Calu3 (cell line): ENCODE measurements around the gene KLHL2. TPM values are rescaled to one million over a fixed set of nuclear protein-coding genes. Genes with fewer than 3 reads are reported as not detected.
A peak's percentile ranks its signal among the peaks of the same experiment; 100 is the strongest.

ENCODE experiments used
- BruUV-seq: library from RNA; stranded (reverse); fragments of 400-500 nt; replicated peaks from 2 replicates; lab custom pipeline; 2021; lab: Mats Ljungman, UMichigan
- CTCF ChIA-PET: fragments of 300-600 bp; sonication (Branson Sonifier 250); formaldehyde crosslinking; loops from one replicate; lab custom pipeline; 2022; ENCODE audit warnings: antibody characterized with exemption; lab: Charles Lee
- DNase-seq: peaks from one replicate; pipeline ENCODE4 v3.0.0; 2022
- H3K27ac Mint-ChIP-seq: one replicate; pipeline ENCODE4 v1.8.0; 2022; ENCODE audit warnings: mixed read lengths; ENCODE audit not compliant: unreplicated experiment
- H3K27me3 Mint-ChIP-seq: one replicate; pipeline ENCODE4 v1.8.0; 2022; ENCODE audit warnings: mixed read lengths; ENCODE audit not compliant: unreplicated experiment
- H3K36me3 Mint-ChIP-seq: one replicate; pipeline ENCODE4 v1.8.0; 2022; ENCODE audit warnings: mild to moderate bottlenecking, moderate library complexity, mixed read lengths; ENCODE audit not compliant: insufficient read depth, unreplicated experiment
- H3K4me1 Mint-ChIP-seq: one replicate; pipeline ENCODE4 v1.8.0; 2022; ENCODE audit warnings: mild to moderate bottlenecking, low read depth, mixed read lengths; ENCODE audit not compliant: unreplicated experiment
- H3K4me3 Mint-ChIP-seq: one replicate; pipeline ENCODE4 v1.8.0; 2022; ENCODE audit warnings: mild to moderate bottlenecking, low read depth, moderate library complexity, mixed read lengths; ENCODE audit not compliant: unreplicated experiment
- H3K9me3 Mint-ChIP-seq: one replicate; pipeline ENCODE4 v1.8.0; 2022; ENCODE audit warnings: low read depth, mixed read lengths; ENCODE audit not compliant: unreplicated experiment
- CTCF ChIP-seq: fragments of 200-600 bp; IDR thresholded peaks from one replicate; pipeline ENCODE4 v1.8.0; 2022; ENCODE audit warnings: antibody characterized with exemption; ENCODE audit not compliant: unreplicated experiment
- intact Hi-C: fragments of 100-400 bp; cut with micrococcal nuclease; formaldehyde crosslinking; loops from one replicate; pipeline ENCODE4 v1.10.0; 2022; ENCODE audit not compliant: unreplicated experiment
- total RNA-seq: library from RNA; stranded (reverse); gene quantifications from 2 replicates; pipeline ENCODE4 v1.2.3, GENCODE V29; 2022

Gene KLHL2
- total RNA-seq, 1 experiment from 2014 or later, result 12.9 TPM

DNA sequence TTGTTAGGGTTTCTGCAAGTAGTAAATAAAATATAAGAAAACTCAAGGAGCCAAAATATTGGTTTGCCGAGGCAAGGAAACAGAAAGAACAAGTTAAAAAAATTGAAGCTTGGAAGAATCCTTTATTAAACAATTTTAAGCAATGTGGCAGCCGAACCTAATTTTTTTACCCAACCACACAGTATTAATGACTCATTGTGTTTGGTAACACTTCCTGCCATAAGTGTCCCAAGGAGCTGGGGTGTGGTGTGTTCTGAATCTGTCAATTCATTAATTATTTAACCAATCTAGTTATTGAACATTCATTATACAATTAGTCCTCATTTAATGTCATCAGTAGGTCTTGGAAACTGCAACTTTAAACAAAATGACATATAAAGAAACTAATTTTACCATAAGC, 152.1 kb downstream of the KLHL2 start:
- H3K4me1 Mint-ChIP-seq, result peaks cover 24% of the 10 kb centered on the region
- BruUV-seq, result no TSS peak
- H3K27ac Mint-ChIP-seq, result peak overlapping the region; percentile 42
- DNase-seq, result no peak
- no peaks in the 10 kb centered on the region for H3K36me3 Mint-ChIP-seq
- H3K27me3 Mint-ChIP-seq, result no peaks in the 10 kb centered on the region
- intact Hi-C loops, result no loop called here
- H3K4me3 Mint-ChIP-seq, result no peak overlapping the region
- H3K9me3 Mint-ChIP-seq, result peaks cover 3% of the 10 kb centered on the region
- TF ChIP-seq CTCF, result no peak
- CTCF ChIA-PET, result interaction anchor here (0.6 kb wide), 1 partner anchor 303 kb away, joined by 3 read pairs; no protein-coding TSS in a partner anchor

- no peak overlapping the region for H3K4me3 Mint-ChIP-seq
- H3K4me1 Mint-ChIP-seq, result peaks cover 24% of the 10 kb centered on the region
- no peak for DNase-seq
- intact Hi-C loops, result no loop called here
- TF ChIP-seq CTCF, result no peak
- no peaks in the 10 kb centered on the region for H3K27me3 Mint-ChIP-seq
- no peaks in the 10 kb centered on the region for H3K36me3 Mint-ChIP-seq
- no TSS peak for BruUV-seq
- no peak overlapping the region for H3K27ac Mint-ChIP-seq
- CTCF ChIA-PET, result interaction anchor here (0.6 kb wide), 1 partner anchor 304 kb away, joined by 3 read pairs; no protein-coding TSS in a partner anchor
- H3K9me3 Mint-ChIP-seq, result peaks cover 3% of the 10 kb centered on the region
Observed at GRCh38 chr4:165360041-165360695, 152.8 kb downstream of the KLHL2 start.

- H3K36me3 Mint-ChIP-seq, result no peaks in the 10 kb centered on the region
- CTCF ChIA-PET, result no interaction called here
- intact Hi-C loops, result no loop called here
Observed at GRCh38 chr4:165360985-165361670, 153.8 kb downstream of the KLHL2 start.

GRCh38 chr4:165361810-165362209, 154.4 kb downstream of the KLHL2 start:
- no peak for DNase-seq
- H3K4me3 Mint-ChIP-seq, result no peak overlapping the region
- no peak overlapping the region for H3K27ac Mint-ChIP-seq
- no peak for TF ChIP-seq CTCF
- no peaks in the 10 kb centered on the region for H3K27me3 Mint-ChIP-seq
- intact Hi-C loops, result no loop called here
- H3K36me3 Mint-ChIP-seq, result no peaks in the 10 kb centered on the region
- peaks cover 3% of the 10 kb centered on the region for H3K9me3 Mint-ChIP-seq
- H3K4me1 Mint-ChIP-seq, result peaks cover 24% of the 10 kb centered on the region
- CTCF ChIA-PET, result no interaction called here
- BruUV-seq, result no TSS peak

More at GRCh38 chr4:165360985-165361670, 153.8 kb downstream of the KLHL2 start:
- Mint-ChIP-seq H3K4me3 (no peak overlapping the region), H3K4me1 (peaks cover 24% of the 10 kb centered on the region), H3K9me3 (peaks cover 3% of the 10 kb centered on the region), H3K27me3 (no peaks in the 10 kb centered on the region), H3K27ac (no peak overlapping the region)
- TF ChIP-seq CTCF, result no peak
- no TSS peak for BruUV-seq
- no peak for DNase-seq
